CD4-positive, alpha-beta T cell (primary cell): Measurements from ENCODE around the gene CCL19. TPM values are rescaled to one million over a fixed set of nuclear protein-coding genes. Genes with fewer than 3 reads are reported as not detected.

ENCODE experiments used
- ATAC-seq: fragments of 200-7000 bp; cut with Tn5 transposase; one replicate; pipeline ENCODE4 v1.10.0; 2022; ENCODE audit warnings: mild to moderate bottlenecking; ENCODE audit not compliant: poor library complexity
- CTCF ChIA-PET: fragments of 350-600 bp; sonication (Branson Sonifier 250); formaldehyde crosslinking; loops from one replicate; lab custom pipeline; 2021; ENCODE audit warnings: antibody characterized with exemption, inconsistent platforms; lab: Charles Lee
- POLR2A ChIA-PET: fragments of 350-600 bp; sonication (Branson Sonifier 250); formaldehyde crosslinking; loops from one replicate; lab custom pipeline; 2021; ENCODE audit warnings: antibody characterized with exemption, inconsistent platforms; lab: Charles Lee
- DNase-seq, 14 experiments: peaks; one replicate each; pipeline ENCODE4 v3.0.0-alpha.2; 2013 to 2020; ENCODE audit warnings: mixed read lengths in 2 of 14
- H3K27ac ChIP-seq, 2 donors: one replicate each; pipeline versions ENCODE4 v1.5.1 to v1.7.0; 2013; ENCODE audit warnings: low read length in 2 of 2, low read depth in 1 of 2, mild to moderate bottlenecking in 1 of 2
- H3K27me3 ChIP-seq, 2 experiments: 1 replicate in 1 of 2; 2 replicates in 1 of 2; pipeline versions ENCODE4 v1.6.1 to v1.7.0; 2013; ENCODE audit warnings: low read length in 2 of 2, control low read depth in 1 of 2, mild to moderate bottlenecking in 1 of 2, moderate library complexity in 1 of 2; ENCODE audit not compliant: insufficient read depth in 2 of 2, control insufficient read depth in 1 of 2
- H3K36me3 ChIP-seq: one replicate; pipeline ENCODE4 v1.6.1; 2013; ENCODE audit warnings: low read length, control low read depth; ENCODE audit not compliant: insufficient read depth
- H3K4me1 ChIP-seq: one replicate; pipeline ENCODE4 v1.6.1; 2013; ENCODE audit warnings: low read length, control low read depth; ENCODE audit not compliant: insufficient read depth
- H3K4me3 ChIP-seq: one replicate; pipeline ENCODE4 v1.5.1; 2013; ENCODE audit warnings: mild to moderate bottlenecking, low read length, moderate library complexity
- H3K9me3 ChIP-seq, 2 experiments: 1 replicate in 1 of 2; 2 replicates in 1 of 2; pipeline versions ENCODE4 v1.6.1 to v1.7.0; 2013; ENCODE audit warnings: low read length in 2 of 2, mild to moderate bottlenecking in 2 of 2, control low read depth in 1 of 2, moderate library complexity in 1 of 2; ENCODE audit not compliant: control insufficient read depth in 1 of 2, insufficient read depth in 1 of 2
- H3K27ac Mint-ChIP-seq: one replicate; pipeline ENCODE4 v1.8.0; 2020; ENCODE audit warnings: mixed read lengths
- H3K27me3 Mint-ChIP-seq: one replicate; pipeline ENCODE4 v1.8.0; 2021; ENCODE audit warnings: mixed read lengths
- H3K36me3 Mint-ChIP-seq: one replicate; pipeline ENCODE4 v1.8.0; 2021; ENCODE audit warnings: low read depth, mixed read lengths
- H3K4me1 Mint-ChIP-seq: one replicate; pipeline ENCODE4 v1.8.0; 2021; ENCODE audit warnings: low read depth, mixed read lengths
- H3K4me3 Mint-ChIP-seq: one replicate; pipeline ENCODE4 v1.8.0; 2020; ENCODE audit warnings: mild to moderate bottlenecking, mixed read lengths
- H3K9me3 Mint-ChIP-seq: one replicate; pipeline ENCODE4 v1.8.0; 2020; ENCODE audit warnings: mixed read lengths
- intact Hi-C, 2 experiments: fragments of 100-400 bp; cut with DNase I in 1 of 2; cut with micrococcal nuclease in 1 of 2; formaldehyde crosslinking; loops; one replicate each; pipeline versions ENCODE4 v1.15.1 to v1.9.0; 2023 to 2025; cut with DNase I, micrococcal nuclease
- total RNA-seq, 174 experiments: library from RNA in 2 of 174; stranded (reverse) in 2 of 174; gene quantifications; one replicate each; pipeline ENCODE4 v1.2.3 and lab custom pipeline; 2021 to 2026
- TF ChIP-seq, protein P1 (sequence below): fragments of 200-600 bp; IDR thresholded peaks from one replicate; pipeline ENCODE4 v1.8.0; 2022; ENCODE audit warnings: antibody characterized with exemption, mild to moderate bottlenecking

Gene CCL19
- total RNA-seq, 2 experiments from 2014 or later: not detected

DNA sequence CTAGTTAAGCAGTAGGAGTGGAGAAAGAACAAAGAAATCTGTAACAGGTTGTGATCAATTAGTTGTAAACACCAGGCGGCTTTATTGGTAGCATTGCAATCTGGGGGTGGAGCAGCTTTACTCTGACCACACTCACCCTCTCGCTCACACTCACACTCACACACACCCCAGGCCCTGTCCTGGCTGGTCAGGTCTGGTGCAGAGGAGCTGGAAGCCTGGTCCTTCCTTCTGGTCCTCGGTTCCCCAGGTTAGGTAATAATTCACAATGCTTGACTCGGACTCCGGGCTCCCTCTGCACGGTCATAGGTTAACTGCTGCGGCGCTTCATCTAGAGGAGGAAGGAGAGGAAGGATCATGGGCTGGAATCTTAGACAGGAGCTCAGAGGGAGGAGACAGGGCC lies 1.6 kb downstream of the CCL19 start:
- intact Hi-C loops: no loop called here
- H3K27ac Mint-ChIP-seq: no peak overlapping the region
- DNase-seq (no peak), ATAC-seq (no peak)
- H3K27ac ChIP-seq: no peak overlapping the region
- TF ChIP-seq, protein P1, sequence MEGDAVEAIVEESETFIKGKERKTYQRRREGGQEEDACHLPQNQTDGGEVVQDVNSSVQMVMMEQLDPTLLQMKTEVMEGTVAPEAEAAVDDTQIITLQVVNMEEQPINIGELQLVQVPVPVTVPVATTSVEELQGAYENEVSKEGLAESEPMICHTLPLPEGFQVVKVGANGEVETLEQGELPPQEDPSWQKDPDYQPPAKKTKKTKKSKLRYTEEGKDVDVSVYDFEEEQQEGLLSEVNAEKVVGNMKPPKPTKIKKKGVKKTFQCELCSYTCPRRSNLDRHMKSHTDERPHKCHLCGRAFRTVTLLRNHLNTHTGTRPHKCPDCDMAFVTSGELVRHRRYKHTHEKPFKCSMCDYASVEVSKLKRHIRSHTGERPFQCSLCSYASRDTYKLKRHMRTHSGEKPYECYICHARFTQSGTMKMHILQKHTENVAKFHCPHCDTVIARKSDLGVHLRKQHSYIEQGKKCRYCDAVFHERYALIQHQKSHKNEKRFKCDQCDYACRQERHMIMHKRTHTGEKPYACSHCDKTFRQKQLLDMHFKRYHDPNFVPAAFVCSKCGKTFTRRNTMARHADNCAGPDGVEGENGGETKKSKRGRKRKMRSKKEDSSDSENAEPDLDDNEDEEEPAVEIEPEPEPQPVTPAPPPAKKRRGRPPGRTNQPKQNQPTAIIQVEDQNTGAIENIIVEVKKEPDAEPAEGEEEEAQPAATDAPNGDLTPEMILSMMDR: no peak
- no peaks in the 10 kb centered on the region for H3K36me3 Mint-ChIP-seq
- no peaks in the 10 kb centered on the region for H3K9me3 ChIP-seq
- CTCF ChIA-PET: no interaction called here
- H3K4me1 ChIP-seq: no peaks in the 10 kb centered on the region
- H3K4me1 Mint-ChIP-seq: no peaks in the 10 kb centered on the region
- H3K36me3 ChIP-seq: no peaks in the 10 kb centered on the region
- no peaks in the 10 kb centered on the region for H3K27me3 ChIP-seq
- no peak overlapping the region for H3K4me3 Mint-ChIP-seq
- POLR2A ChIA-PET: no interaction called here
- no peak overlapping the region for H3K4me3 ChIP-seq
- no peaks in the 10 kb centered on the region for H3K27me3 Mint-ChIP-seq
- H3K9me3 Mint-ChIP-seq: no peaks in the 10 kb centered on the region

DNA sequence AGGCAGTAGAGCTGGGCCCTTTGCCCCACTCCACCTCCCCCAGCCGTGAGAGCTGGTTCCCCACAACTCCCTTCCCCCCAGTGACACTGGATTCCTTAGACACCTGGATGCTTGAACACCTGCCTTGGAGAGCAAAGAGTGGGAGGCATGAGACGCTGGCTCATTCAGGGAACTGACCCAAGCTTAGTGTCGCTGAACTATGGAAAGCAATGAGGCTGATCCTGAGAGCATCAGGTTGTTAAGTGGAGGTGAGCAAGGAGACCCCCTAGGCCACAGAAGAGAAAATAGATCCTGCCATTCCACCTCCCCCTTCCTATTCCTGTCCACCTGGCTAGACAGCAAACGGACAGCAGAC lies 2.0 kb downstream of the CCL19 start:
- Mint-ChIP-seq H3K27ac (no peak overlapping the region), H3K27me3 (no peaks in the 10 kb centered on the region), H3K9me3 (no peaks in the 10 kb centered on the region), H3K36me3 (no peaks in the 10 kb centered on the region), H3K4me3 (no peak overlapping the region), H3K4me1 (no peaks in the 10 kb centered on the region)
- H3K4me3 ChIP-seq: no peak overlapping the region
- DNase-seq: no peak
- ChIA-PET POLR2A (no interaction called here), CTCF (no interaction called here)
- intact Hi-C loops: no loop called here
- H3K4me1 ChIP-seq: no peaks in the 10 kb centered on the region
- no peaks in the 10 kb centered on the region for H3K36me3 ChIP-seq
- no peaks in the 10 kb centered on the region for H3K27me3 ChIP-seq
- TF ChIP-seq, protein P1: no peak
- no peaks in the 10 kb centered on the region for H3K9me3 ChIP-seq
- no peak overlapping the region for H3K27ac ChIP-seq
- no peak for ATAC-seq

DNA sequence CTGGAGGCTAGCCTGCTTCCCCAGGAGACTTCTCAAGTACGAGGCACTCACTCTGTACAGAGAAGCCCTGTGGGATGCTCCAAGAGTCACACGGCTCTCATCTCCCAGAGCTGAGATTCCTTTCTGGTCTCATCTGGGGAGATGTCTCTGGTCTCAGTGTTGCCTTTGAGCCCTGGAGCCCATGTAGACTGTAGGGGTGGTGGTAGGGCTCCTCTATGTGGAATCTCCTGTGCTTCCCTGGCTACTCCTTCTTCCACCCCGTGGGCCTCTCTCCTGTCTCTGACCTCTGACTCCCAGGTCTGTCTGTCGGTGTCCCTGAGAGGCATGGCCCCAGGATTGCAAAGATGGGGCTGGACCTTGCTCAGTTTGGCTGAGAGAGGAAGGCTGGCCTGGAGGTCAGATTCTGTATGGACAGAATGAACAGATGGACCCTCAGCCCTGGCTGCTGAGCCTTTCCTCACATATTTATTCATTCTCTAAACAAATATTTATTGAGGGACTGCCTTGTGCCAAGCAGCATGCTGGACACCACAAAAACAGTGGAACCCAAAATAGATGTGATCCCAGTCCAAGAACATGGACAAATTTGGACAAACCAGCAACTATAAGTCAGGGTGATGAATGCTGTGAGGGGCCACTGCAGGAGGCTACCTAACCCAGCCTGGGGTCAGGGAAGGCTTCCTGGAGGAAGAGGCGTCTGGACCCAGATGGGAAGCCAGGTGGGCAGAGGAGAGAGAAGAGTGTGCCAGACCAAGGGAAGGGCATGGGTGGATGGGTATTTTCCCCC lies 2.6 kb downstream of the CCL19 start:
- no peaks in the 10 kb centered on the region for H3K36me3 ChIP-seq
- no peak overlapping the region for H3K27ac Mint-ChIP-seq
- no peaks in the 10 kb centered on the region for H3K9me3 Mint-ChIP-seq
- ChIA-PET CTCF (no interaction called here), POLR2A (no interaction called here)
- no peak overlapping the region for H3K27ac ChIP-seq
- no peaks in the 10 kb centered on the region for H3K36me3 Mint-ChIP-seq
- no peak overlapping the region for H3K4me3 Mint-ChIP-seq
- intact Hi-C loops: no loop called here
- no peaks in the 10 kb centered on the region for H3K4me1 Mint-ChIP-seq
- TF ChIP-seq, protein P1: no peak
- no peaks in the 10 kb centered on the region for H3K4me1 ChIP-seq
- H3K27me3 ChIP-seq: no peaks in the 10 kb centered on the region
- H3K4me3 ChIP-seq: no peak overlapping the region
- no peaks in the 10 kb centered on the region for H3K27me3 Mint-ChIP-seq
- ATAC-seq (no peak), DNase-seq (no peak)
- no peaks in the 10 kb centered on the region for H3K9me3 ChIP-seq
